H9 (cell line): ENCODE data around the gene ARRDC2. TPM values are rescaled to one million over a fixed set of nuclear protein-coding genes. Genes with fewer than 3 reads are reported as not detected.

Experiments used
- DNase-seq: peaks from one replicate; pipeline ENCODE4 v3.0.0-alpha.2; 2017
- H2AFZ ChIP-seq: one replicate; pipeline ENCODE4 v1.6.1; 2013; ENCODE audit warnings: mild to moderate bottlenecking, low read length, control low read depth, moderate library complexity
- H2AK5ac ChIP-seq: 2 replicates; pipeline ENCODE4 v1.6.1; 2013; ENCODE audit warnings: low read length, control low read depth, mixed read lengths; ENCODE audit not compliant: insufficient read length
- H2BK120ac ChIP-seq: one replicate; pipeline ENCODE4 v1.6.1; 2013; ENCODE audit warnings: low read depth, mild to moderate bottlenecking, low read length, control low read depth, inconsistent platforms; ENCODE audit not compliant: poor library complexity, severe bottlenecking
- H2BK12ac ChIP-seq: 2 replicates; pipeline ENCODE4 v1.6.1; 2013; ENCODE audit warnings: low read length, control low read depth, mixed read lengths, low read depth; ENCODE audit not compliant: insufficient read length
- H2BK15ac ChIP-seq: 2 replicates; pipeline ENCODE4 v1.6.1; 2013; ENCODE audit warnings: low read depth, low read length, control low read depth
- H2BK20ac ChIP-seq: one replicate; pipeline ENCODE4 v1.6.1; 2013; ENCODE audit warnings: low read depth, mild to moderate bottlenecking, low read length, control low read depth, inconsistent platforms; ENCODE audit not compliant: poor library complexity, severe bottlenecking
- H2BK5ac ChIP-seq: 2 replicates; pipeline ENCODE4 v1.6.1; 2013; ENCODE audit warnings: low read length, control low read depth, mixed read lengths; ENCODE audit not compliant: insufficient read length
- H3K14ac ChIP-seq: 2 replicates; pipeline ENCODE4 v1.6.1; 2013; ENCODE audit warnings: low read length, control low read depth; ENCODE audit not compliant: insufficient read depth
- H3K18ac ChIP-seq: 2 replicates; pipeline ENCODE4 v1.6.1; 2013; ENCODE audit warnings: low read depth, mild to moderate bottlenecking, mixed read lengths, low read length, control low read depth; ENCODE audit not compliant: insufficient read length
- H3K23ac ChIP-seq: 2 replicates; pipeline ENCODE4 v1.6.1; 2013; ENCODE audit warnings: low read length, control low read depth, mixed read lengths, low read depth; ENCODE audit not compliant: insufficient read length
- H3K23me2 ChIP-seq: 2 replicates; pipeline ENCODE4 v1.6.1; 2013; ENCODE audit warnings: low read depth, mild to moderate bottlenecking, mixed read lengths, low read length, control low read depth; ENCODE audit not compliant: insufficient read length, poor library complexity, severe bottlenecking
- H3K27ac ChIP-seq: 2 replicates; pipeline ENCODE4 v1.5.1; 2013; ENCODE audit warnings: low read length, control low read depth, mixed read lengths, low read depth; ENCODE audit not compliant: insufficient read length
- H3K27me3 ChIP-seq: 2 replicates; pipeline ENCODE4 v1.6.1; 2013; ENCODE audit warnings: low read length, control low read depth, inconsistent platforms; ENCODE audit not compliant: insufficient read depth
- H3K4ac ChIP-seq: 2 replicates; pipeline ENCODE4 v1.6.1; 2013; ENCODE audit warnings: low read depth, mild to moderate bottlenecking, control low read depth, inconsistent platforms, low read length, moderate library complexity
- H3K4me1 ChIP-seq: 2 replicates; pipeline ENCODE4 v1.6.1; 2013; ENCODE audit warnings: low read length, control low read depth, inconsistent platforms; ENCODE audit not compliant: insufficient read depth
- H3K4me2 ChIP-seq: 2 replicates; pipeline ENCODE4 v1.6.1; 2013; ENCODE audit warnings: low read length, control low read depth, mixed read lengths; ENCODE audit not compliant: insufficient read length, insufficient read depth
- H3K56ac ChIP-seq: 2 replicates; pipeline ENCODE4 v1.6.1; 2013; ENCODE audit warnings: low read depth, mild to moderate bottlenecking, mixed read lengths, low read length, control low read depth; ENCODE audit not compliant: insufficient read length
- H3K79me1 ChIP-seq: 2 replicates; pipeline ENCODE4 v1.6.1; 2013; ENCODE audit warnings: low read depth, mild to moderate bottlenecking, moderate library complexity, low read length, control low read depth, inconsistent platforms; ENCODE audit not compliant: insufficient read depth, poor library complexity, severe bottlenecking
- H3K79me2 ChIP-seq: 2 replicates; pipeline ENCODE4 v1.6.1; 2013; ENCODE audit warnings: low read length, control low read depth, inconsistent platforms; ENCODE audit not compliant: insufficient read depth
- H3K9ac ChIP-seq: 2 replicates; pipeline ENCODE4 v1.6.1; 2013; ENCODE audit warnings: low read length, control low read depth, mixed read lengths; ENCODE audit not compliant: insufficient read length; ENCODE audit errors: extremely low read depth
- H3K9me3 ChIP-seq: one replicate; pipeline ENCODE4 v1.6.1; 2013; ENCODE audit warnings: low read depth, low read length, inconsistent platforms; ENCODE audit not compliant: control insufficient read depth
- H3T11ph ChIP-seq: one replicate; pipeline ENCODE4 v1.6.1; 2013; ENCODE audit warnings: mild to moderate bottlenecking, low read length, control low read depth, inconsistent platforms
- H4K20me1 ChIP-seq: one replicate; pipeline ENCODE4 v1.6.1; 2013; ENCODE audit not compliant: control insufficient read depth, insufficient read length, insufficient read depth
- H4K5ac ChIP-seq: 2 replicates; pipeline ENCODE4 v1.6.1; 2013; ENCODE audit warnings: low read depth, mild to moderate bottlenecking, mixed read lengths, low read length, control low read depth; ENCODE audit not compliant: insufficient read length
- H4K8ac ChIP-seq: replicated peaks from 2 replicates; pipeline ENCODE4 v1.6.1; 2013; ENCODE audit warnings: low read length, control low read depth, mixed read lengths, low read depth; ENCODE audit not compliant: insufficient read length
- H4K91ac ChIP-seq: 2 replicates; pipeline ENCODE4 v1.6.1; 2013; ENCODE audit warnings: low read depth, mild to moderate bottlenecking, moderate library complexity, mixed read lengths, low read length, control low read depth; ENCODE audit not compliant: insufficient read length
- H3K27ac Mint-ChIP-seq, 3 experiments: 2 replicates in 2 of 3; 3 replicates in 1 of 3; pipeline ENCODE4 v1.8.0; 2020 to 2021; ENCODE audit warnings: mixed read lengths in 3 of 3, mild to moderate bottlenecking in 1 of 3, moderate library complexity in 1 of 3
- H3K27me3 Mint-ChIP-seq: 2 replicates; pipeline ENCODE4 v1.8.0; 2021; ENCODE audit warnings: low read depth, mild to moderate bottlenecking, moderate library complexity, mixed read lengths
- H3K36me3 Mint-ChIP-seq, 3 experiments: 2 replicates in 2 of 3; 3 replicates in 1 of 3; pipeline ENCODE4 v1.8.0; 2020 to 2021; ENCODE audit warnings: low read depth in 3 of 3, mixed read lengths in 3 of 3; ENCODE audit not compliant: insufficient read depth in 1 of 3
- H3K4me1 Mint-ChIP-seq, 2 experiments: 2 replicates each; pipeline ENCODE4 v1.8.0; 2020; ENCODE audit warnings: mixed read lengths in 2 of 2
- H3K4me3 Mint-ChIP-seq, 2 experiments: 2 replicates in 1 of 2; 3 replicates in 1 of 2; pipeline ENCODE4 v1.8.0; 2020 to 2021; ENCODE audit warnings: mild to moderate bottlenecking in 2 of 2, mixed read lengths in 2 of 2, moderate library complexity in 1 of 2
- H3K9me3 Mint-ChIP-seq, 2 experiments: 2 replicates in 1 of 2; 3 replicates in 1 of 2; pipeline ENCODE4 v1.8.0; 2020; ENCODE audit warnings: mild to moderate bottlenecking in 2 of 2, mixed read lengths in 2 of 2, moderate library complexity in 1 of 2
- WGBS: extraction: QIAGEN DNeasy Blood & Tissue Kit; methylation state at CpG from one replicate; pipeline ENCODE4 v1.1.7; 2013; ENCODE audit warnings: missing lambda C conversion rate, low lambda C conversion rate, mixed read lengths; ENCODE audit not compliant: insufficient read length; ENCODE audit errors: extremely low coverage; 5-methylcytosine and 5-hydroxymethylcytosine counted together
- total RNA-seq: library from RNA; stranded (reverse); gene quantifications from 2 replicates; pipeline ENCODE4 v1.2.1, GENCODE V29; 2021
- TF ChIP-seq, protein P1 (sequence below): fragments of 200-600 bp; sonication (generic); conservative IDR thresholded peaks from 3 replicates; pipeline ENCODE4 v1.8.0; 2021; ENCODE audit warnings: antibody characterized with exemption, mild to moderate bottlenecking

ARRDC2 gene
- total RNA-seq, 1 experiment from 2014 or later, result 10.5 TPM

DNA sequence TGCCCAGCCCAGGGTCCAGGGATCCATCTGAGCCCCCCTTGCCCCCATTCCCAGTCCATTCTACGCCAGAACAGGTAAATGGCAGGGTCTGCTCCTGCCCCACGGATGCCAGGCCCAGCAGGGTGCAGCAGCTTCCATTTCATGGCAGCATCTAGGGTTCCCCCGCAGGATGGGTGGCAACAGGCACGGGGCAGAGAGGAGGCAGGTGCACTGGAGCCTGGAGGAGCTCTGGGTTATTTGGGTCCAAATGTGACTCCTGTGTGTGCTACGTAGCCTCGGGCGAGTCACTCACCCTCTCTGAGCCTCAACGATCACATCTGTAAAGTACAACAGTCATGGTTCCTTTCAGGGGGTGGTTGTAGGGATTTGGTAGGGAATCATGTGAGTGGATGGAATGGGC is 51.3 kb downstream of the ARRDC2 start:
- Histone ChIP-seq H4K91ac (no peak overlapping the region), H4K8ac (no peak overlapping the region), H3K14ac (no peak overlapping the region), H3K56ac (no peak overlapping the region), H3K27ac (no peak overlapping the region), H2BK12ac (no peak overlapping the region), H2AK5ac (no peak overlapping the region), H3K9ac (no peak overlapping the region), H2BK5ac (no peak overlapping the region), H3K27me3 (no peaks in the 10 kb centered on the region), H2BK20ac (no peak overlapping the region), H3K4me1 (no peaks in the 10 kb centered on the region), H4K5ac (no peak overlapping the region), H3K9me3 (no peaks in the 10 kb centered on the region), H4K20me1 (no peaks in the 10 kb centered on the region), H3K4ac (no peak overlapping the region), H3K79me2 (no peaks in the 10 kb centered on the region), H3K23ac (no peak overlapping the region), H3T11ph (no peak overlapping the region), H3K79me1 (no peaks in the 10 kb centered on the region), H3K23me2 (no peaks in the 10 kb centered on the region), H2AFZ (no peak overlapping the region), H2BK15ac (no peak overlapping the region), H3K4me2 (no peak overlapping the region), H2BK120ac (no peak overlapping the region), H3K18ac (no peak overlapping the region)
- Mint-ChIP-seq H3K27ac (no peak overlapping the region), H3K27me3 (peaks cover 6% of the 10 kb centered on the region; the same call in 1 of the 2 replicates), H3K4me3 (peak overlapping the region in 1 of 2 experiments; percentile 14; a peak in 1 of 5 replicates), H3K9me3 (peaks cover 0 to 4% of the 10 kb centered on the region in 2 experiments; a peak in 3 of 5 replicates), H3K4me1 (peaks cover 0 to 19% of the 10 kb centered on the region in 2 experiments; a peak in 3 of 4 replicates), H3K36me3 (no peaks in the 10 kb centered on the region)
- no CpG with 5 or more reads among the region's 8 CpGs for WGBS
- TF ChIP-seq, protein P1, sequence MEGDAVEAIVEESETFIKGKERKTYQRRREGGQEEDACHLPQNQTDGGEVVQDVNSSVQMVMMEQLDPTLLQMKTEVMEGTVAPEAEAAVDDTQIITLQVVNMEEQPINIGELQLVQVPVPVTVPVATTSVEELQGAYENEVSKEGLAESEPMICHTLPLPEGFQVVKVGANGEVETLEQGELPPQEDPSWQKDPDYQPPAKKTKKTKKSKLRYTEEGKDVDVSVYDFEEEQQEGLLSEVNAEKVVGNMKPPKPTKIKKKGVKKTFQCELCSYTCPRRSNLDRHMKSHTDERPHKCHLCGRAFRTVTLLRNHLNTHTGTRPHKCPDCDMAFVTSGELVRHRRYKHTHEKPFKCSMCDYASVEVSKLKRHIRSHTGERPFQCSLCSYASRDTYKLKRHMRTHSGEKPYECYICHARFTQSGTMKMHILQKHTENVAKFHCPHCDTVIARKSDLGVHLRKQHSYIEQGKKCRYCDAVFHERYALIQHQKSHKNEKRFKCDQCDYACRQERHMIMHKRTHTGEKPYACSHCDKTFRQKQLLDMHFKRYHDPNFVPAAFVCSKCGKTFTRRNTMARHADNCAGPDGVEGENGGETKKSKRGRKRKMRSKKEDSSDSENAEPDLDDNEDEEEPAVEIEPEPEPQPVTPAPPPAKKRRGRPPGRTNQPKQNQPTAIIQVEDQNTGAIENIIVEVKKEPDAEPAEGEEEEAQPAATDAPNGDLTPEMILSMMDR, result no peak
- no peak for DNase-seq
